GM18870 (cell line): Measurements from ENCODE around the gene KCNF1.

Source experiments
- ATAC-seq: cut with Tn5 transposase; IDR thresholded peaks from one replicate; pipeline ENCODE4 v1.9.1; 2021; ENCODE audit warnings: moderate library complexity; ENCODE audit not compliant: unreplicated experiment

KCNF1 gene

DNA sequence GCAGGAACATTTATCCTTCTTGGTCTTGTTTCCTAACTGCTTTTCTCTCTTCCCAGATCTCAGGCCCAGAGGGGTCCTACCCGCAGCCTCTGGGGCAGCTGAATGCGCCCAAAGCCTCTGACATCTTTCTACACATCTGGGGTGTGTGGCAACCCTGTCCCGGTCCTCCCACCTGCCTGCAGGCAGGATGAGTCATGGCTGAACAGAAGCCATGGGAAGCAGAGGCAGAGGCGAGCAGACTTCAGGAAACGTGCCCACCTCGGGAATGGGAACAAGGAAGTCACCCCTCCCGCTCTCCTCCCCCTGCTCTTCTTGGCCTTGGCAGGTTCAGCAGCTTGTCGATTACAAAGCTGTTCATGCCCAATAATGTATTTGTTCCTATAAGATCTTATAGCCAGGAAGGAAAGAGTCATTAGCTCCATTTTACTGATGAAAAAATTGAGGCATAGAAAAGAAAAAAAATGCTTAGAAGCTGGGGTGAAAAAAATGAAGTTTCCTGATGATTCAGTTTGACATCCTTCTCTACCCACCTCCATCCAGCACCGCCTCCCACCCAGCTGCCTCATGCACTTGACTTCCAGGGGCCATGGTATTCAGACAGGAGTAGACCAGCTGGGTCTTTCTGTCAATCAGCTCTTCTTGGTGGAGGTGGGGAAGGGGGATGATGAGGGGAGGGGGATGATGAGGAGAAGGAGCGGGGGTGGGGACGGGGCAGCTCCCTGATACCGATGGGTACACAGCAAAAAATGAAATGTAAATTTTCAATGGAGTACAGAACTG, 10.4 kb upstream of the KCNF1 start:
- ATAC-seq = no peak

DNA sequence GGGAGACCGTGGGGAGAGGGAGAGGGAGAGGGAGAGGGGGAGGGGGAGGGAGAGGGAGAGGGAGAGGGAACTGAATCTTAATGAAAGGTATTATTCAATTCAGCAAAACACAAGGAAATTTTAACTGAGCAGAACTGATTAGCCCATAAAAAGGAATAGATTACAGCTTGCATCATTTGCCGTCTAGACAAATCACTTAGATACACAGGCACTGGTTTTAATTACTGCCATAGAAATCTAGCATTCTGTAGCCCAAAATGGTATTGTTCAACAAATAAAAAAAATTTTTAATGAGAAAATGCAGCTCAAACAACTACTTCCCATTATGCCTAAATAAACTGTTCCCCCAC, 7.9 kb upstream of the KCNF1 start:
- ATAC-seq = no peak

DNA sequence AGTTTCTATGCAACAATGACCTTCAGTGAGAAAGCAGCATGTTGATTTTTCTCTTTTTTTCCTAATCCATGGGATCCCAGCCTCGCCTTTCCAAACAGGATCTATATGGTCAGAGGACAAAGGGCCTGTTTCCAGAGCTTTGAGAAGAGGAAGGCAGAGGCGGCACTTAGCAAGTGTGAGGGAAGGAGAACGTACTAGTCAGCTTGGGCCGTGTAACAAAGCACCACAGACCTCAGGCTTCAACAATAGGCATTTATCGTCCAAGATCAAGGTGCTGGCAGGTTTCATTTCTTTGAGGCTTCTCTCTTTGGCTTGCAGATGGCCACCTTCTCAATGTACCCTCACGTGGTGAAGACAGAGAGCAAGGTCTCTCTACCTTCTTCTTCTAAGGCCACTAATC, 7.3 kb upstream of the KCNF1 start:
- no peak for ATAC-seq

DNA sequence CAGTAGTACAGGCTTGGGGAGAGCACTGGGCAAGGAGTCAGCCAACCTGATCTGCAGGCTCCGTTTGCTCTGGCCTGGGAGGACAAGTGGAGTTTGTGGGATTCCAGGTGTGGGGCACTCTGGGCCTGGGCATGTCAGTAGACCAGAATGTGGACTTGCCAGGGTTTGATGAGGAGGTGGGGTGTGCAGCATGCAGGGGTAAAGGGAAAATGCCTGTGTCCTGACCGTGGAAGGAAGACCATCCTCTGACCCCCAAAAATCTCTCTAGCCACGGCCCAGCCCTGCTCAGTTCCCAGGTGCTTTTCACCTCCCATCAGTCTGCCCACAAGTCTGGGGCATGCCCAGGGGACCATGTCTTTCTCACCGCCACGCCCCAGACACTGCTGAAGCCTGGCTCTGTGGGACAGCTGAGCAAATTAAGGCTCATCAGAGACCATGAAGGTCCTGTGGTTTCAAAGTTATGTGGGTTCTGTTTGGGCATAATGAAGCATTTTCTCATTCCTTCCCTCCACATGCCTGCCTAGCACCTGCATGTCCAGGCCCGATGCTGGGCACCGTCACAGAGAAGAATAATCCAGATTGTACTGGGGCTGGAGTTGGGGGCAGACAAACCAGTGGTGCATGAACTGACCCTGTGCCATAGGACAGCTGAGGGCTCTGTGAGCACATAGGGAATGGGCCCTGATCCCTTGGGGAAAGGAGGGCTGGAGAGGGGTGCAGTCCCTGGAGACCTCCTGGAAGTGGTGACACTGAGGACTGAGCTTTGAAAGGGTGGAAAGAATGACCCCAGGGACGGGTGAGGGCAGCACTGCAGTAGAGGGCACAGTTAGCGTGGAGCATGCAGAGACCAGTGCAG, 6.5 kb upstream of the KCNF1 start:
- no peak for ATAC-seq

DNA sequence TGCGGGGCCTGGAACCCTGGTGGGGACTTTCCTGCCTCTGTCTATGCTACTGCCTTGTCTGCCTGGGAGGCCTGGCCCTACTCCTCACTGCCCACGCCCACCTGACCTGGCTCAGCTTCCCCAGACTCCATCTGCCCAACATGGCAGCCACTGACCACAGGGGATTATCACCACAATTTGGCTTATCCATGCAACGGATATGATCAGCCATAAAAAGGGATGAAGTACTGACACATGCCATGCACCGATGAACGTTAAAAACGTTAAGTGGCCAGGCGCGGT, 5.9 kb upstream of the KCNF1 start:
- ATAC-seq = no peak

DNA sequence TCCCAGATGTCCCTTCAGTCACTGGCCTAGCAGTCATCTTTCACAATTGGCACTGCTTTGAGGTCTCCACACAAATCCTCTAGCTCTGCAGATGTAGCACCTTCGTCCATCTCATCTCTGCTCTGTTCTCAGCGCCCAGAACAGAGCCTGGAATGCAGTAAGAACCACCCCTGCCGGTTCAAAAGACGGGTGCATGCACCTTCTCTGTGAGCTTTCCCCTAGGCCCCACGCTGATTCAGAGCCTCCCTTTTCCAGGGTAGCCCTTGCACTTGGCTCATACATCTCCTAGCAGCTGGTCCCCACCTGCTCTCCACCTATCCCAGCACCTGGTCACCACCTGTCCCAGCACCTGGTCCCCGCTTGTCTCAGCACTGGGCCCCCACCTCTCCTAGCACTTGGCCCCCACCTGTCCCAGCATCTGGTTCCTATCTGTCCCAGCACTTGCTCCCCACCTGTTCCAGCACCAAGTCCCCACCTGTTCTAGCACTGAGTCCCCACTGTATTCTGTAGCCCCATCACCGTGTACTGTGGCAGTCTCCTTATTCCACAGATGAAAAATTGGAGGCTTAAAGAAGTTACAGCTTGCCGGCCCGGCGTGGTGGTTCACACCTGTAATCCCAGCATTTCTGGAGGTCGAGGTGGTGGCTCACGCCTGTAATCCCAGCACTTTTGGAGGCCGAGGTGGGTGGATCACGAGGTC, 4.7 kb upstream of the KCNF1 start:
- ATAC-seq = no peak

DNA sequence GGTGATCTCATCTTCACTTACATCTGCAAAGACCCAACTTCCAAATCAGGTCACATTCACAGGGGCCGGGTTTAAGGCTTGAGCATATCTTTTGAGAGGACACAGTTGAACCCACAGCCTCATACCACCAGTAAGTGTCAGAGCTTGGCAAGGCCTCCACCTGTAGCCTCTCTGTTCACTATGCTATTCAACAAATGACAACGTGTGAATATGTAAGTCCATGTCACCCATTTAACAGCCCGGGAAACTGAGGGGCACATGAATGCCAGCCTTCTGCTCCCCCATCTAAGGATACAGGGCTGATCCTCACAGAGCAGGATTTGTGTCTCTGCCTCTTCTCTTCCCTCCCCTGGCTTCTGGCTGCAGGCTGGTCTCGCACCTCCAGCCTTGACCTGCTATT, 3.5 kb upstream of the KCNF1 start:
- no peak for ATAC-seq

DNA sequence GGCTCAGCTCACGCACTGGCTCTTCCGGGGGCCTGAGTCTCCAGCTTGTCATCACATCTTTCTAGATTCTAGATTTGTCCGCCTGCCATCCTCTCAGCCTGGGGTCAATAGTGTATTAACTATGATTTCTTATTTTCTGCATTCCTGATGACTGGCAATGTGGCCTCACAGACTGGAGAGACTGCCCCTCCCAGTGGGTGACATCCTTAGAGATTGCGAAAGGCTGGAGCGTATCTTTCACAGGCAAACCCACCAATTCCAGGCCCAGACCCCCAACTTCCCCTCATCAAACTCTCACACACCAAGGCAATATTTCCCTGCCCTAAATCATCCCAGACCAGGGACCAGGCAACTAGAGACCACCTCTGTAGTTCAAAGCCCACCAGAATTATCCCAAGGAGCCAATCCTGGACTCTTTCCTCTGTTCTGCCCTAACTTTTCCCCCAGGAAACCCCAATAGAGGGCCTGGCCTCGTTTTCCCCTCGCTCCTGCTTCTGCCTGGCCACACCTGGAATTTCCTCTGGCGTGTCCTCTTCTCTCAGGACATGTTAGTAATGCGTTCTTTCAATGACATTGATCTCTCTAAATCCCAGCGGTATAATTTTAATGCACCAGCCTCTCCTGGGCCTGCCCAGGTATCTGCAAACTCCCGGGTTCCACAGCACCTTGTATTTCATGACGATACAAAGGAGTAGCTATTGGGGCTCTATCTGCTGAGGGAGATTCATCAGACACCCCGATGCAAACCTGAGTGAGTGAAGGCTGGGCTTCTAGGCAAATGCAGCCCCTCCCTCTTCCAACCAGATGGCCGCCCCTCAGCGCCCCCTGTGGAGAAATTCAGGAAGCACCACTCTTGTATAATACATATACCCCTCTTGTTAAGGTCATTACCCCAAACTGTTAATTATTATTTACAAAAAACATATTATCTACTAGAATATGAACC, 2.4 kb upstream of the KCNF1 start:
- no peak for ATAC-seq

DNA sequence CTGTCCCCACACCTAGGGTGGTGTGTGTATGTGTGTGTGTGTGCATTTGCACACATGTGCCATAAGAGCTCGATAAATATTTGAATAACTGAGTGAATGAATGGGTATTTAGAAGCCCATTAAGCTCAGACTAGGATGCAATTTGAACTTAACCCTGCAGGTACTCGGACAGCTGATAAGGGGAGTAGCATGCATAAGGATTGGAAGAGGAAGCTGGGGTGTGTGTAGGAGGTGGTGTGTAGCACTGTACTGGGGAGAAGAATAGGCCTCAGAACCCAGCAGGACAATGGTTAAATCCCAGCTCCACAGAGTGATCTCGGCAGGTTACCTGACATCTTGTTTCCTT, 1.8 kb upstream of the KCNF1 start:
- ATAC-seq = no peak

DNA sequence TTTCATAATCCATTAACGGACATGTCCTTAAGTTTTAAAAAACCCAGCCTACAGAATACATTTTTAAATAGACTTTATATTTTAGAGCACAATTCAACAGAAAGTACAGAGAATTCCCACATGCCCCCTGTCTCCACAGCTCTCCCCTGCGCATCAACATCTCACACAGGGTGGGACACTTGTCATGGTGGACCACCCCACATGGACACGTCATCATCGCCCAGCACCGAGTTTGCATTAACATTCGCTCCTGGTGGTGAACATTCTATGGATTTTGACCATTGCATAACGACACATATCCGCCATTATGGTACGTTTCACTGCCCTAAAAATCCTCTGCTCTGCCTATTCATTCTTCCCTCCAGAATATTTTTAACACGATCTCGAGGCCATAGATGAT, 1.1 kb upstream of the KCNF1 start:
- no peak for ATAC-seq

DNA sequence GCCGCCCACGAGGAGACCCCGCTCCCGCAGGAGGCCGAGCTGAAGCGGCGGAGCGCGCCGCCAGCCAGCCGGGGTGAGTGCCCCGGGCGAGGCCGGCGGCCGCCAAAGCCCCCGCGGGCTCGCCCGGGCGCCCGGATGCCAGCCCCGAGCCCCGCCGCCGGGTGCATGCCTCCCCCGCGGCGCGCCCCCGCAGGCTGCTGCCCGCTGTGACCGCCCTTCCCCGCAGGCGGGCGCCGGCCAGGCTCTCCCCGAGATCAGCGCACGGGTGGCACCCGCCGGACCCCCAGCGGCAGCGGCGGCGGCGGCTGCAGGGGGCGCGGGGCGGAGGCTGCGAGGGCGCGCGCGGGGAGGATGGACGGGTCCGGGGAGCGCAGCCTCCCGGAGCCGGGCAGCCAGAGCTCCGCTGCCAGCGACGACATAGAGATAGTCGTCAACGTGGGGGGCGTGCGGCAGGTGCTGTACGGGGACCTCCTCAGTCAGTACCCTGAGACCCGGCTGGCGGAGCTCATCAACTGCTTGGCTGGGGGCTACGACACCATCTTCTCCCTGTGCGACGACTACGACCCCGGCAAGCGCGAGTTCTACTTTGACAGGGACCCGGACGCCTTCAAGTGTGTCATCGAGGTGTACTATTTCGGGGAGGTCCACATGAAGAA, 470 bp downstream of the KCNF1 start:
- no peak for ATAC-seq

DNA sequence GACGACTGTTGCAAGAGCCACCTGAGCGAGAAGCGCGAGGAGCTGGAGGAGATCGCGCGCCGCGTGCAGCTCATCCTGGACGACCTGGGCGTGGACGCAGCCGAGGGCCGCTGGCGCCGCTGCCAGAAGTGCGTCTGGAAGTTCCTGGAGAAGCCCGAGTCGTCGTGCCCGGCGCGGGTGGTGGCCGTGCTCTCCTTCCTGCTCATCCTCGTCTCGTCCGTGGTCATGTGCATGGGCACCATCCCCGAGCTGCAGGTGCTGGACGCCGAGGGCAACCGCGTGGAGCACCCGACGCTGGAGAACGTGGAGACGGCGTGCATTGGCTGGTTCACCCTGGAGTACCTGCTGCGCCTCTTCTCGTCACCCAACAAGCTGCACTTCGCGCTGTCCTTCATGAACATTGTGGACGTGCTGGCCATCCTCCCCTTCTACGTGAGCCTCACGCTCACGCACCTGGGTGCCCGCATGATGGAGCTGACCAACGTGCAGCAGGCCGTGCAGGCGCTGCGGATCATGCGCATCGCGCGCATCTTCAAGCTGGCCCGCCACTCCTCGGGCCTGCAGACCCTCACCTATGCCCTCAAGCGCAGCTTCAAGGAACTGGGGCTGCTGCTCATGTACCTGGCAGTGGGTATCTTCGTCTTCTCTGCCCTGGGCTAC, 1.2 kb downstream of the KCNF1 start:
- no peak for ATAC-seq

DNA sequence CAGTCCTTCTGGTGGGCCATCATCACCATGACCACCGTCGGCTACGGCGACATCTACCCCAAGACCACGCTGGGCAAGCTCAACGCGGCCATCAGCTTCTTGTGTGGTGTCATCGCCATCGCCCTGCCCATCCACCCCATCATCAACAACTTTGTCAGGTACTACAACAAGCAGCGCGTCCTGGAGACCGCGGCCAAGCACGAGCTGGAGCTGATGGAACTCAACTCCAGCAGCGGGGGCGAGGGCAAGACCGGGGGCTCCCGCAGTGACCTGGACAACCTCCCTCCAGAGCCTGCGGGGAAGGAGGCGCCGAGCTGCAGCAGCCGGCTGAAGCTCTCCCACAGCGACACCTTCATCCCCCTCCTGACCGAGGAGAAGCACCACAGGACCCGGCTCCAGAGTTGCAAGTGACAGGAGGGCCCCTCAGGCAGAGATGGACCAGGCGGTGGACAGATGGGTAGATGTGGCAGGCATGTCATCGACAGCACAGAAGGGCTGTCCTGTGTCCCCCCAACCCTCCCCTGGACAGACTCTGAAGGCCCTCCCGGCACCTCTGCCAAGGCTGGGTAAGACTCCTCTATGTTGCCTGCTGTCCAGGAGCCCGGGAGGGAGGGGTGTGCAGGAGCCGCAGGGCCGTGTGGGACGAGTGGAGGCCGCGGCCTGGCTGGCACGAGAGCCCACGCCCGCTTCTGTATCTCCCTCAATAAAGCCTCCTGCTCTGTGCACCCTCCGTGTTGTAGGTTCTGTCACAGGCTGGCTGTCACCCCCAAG, 2.0 kb downstream of the KCNF1 start:
- no peak for ATAC-seq

DNA sequence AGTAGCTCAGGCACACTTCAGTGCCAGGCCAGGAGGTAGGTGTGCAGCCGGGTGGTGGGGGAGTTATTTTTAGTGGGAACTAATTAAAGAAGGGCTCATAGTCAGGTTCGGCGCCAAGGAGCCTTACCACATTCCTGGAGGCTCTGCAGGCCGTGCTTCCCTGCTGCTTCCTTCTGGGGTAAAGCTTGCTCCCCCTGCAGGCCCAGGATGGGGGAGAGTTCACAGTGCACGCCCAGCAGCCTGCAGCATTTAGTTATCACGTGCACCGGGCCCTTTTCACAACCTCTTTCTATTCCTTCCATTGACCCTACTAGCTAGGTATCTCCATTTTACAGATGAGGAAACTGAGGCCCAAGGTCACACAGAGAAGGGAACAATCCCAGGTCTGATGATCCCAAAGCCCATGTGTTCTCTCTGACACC, 2.5 kb downstream of the KCNF1 start:
- ATAC-seq = no peak

DNA sequence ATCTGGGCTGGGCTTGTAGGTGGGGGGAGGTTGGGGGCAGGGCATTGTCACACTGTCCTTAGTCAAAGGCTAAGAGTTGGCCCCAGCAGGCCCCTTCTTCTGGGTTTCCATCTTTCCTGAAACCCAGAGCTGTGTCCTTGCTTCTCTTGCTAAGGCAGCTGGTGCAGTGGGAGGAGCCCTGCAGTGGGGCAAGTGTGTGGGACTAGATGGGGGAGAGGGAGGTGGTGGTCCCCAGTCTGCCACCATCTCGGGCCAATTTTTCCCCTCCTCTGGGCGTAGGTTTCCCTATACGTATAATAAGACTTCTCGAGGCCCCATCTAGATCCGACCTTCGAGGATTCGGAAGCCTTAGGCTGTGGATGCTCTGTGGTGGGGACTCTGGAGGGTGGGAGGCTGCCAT, 3.5 kb downstream of the KCNF1 start:
- no peak for ATAC-seq

DNA sequence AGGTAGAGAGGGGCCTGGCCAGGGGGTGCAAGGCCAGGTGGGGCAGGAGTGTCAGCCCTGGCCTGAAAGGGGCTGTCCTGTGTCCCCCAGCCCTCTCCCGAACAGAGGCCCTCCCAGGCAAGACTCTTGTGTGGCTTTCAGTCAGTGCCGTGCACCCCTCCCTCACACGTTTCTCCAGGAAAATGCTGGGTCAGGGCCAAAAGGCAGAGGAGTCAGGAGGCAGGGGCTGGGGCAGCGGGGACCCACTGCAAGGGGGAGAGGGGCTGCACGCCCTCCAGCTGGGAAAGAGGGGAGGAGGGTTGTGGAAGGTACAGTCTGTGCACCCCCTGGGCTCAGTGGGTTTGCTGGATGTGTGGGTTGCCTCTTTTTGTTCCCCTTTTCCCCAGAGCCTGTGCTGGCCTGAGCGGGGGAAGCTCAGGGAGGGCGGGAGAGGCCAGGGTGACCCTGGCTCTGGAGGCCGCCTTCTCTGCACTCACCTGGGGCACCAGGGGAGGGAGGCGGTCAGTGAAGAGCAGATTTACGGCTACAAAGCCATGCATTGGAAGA, 4.1 kb downstream of the KCNF1 start:
- no peak for ATAC-seq

DNA sequence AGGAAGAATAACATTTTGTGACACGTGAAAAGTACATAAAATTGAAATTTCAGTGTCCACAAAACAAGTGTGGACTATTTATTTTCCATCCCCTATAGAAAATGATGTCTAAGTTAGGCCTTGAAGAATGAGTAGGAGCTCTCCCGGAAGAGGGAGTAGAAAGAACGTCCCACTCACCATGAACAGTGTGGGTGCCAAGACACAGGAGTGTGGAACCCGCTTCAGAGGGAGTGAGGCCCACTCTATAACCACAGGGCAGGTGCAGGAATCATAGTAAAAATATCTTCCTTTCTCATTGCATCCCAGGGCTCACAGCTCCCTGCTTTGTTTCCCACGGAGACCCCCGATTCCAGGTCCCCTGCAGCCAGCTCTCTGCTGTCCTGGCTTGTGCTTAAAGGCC, 5.2 kb downstream of the KCNF1 start:
- ATAC-seq = no peak

DNA sequence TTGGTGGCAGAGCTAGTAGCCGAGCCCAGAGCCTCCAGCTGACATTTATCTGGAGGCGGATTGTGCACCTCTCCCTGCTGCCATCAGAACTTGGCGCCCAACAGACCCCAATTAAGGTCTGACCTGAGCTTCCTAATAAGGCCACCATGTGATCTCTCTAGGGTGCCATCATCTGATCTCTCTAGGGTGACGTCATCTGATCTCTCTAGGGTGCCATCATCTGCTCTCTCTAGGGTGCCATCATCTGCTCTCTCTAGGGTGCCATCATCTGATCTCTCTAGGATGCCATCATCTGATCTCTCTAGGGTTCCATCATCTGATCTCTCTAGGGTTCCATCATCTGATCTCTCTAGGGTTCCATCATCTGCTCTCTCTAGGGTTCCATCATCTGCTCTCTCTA, 6.2 kb downstream of the KCNF1 start:
- ATAC-seq = no peak
